ENCODE data around the gene GPR55. TPM values are rescaled to one million over a fixed set of nuclear protein-coding genes. Genes with fewer than 3 reads are reported as not detected.

The GPR55 gene
- total RNA-seq, 2 donors from 2014 or later, result 2.6 to 7.5 TPM

DNA sequence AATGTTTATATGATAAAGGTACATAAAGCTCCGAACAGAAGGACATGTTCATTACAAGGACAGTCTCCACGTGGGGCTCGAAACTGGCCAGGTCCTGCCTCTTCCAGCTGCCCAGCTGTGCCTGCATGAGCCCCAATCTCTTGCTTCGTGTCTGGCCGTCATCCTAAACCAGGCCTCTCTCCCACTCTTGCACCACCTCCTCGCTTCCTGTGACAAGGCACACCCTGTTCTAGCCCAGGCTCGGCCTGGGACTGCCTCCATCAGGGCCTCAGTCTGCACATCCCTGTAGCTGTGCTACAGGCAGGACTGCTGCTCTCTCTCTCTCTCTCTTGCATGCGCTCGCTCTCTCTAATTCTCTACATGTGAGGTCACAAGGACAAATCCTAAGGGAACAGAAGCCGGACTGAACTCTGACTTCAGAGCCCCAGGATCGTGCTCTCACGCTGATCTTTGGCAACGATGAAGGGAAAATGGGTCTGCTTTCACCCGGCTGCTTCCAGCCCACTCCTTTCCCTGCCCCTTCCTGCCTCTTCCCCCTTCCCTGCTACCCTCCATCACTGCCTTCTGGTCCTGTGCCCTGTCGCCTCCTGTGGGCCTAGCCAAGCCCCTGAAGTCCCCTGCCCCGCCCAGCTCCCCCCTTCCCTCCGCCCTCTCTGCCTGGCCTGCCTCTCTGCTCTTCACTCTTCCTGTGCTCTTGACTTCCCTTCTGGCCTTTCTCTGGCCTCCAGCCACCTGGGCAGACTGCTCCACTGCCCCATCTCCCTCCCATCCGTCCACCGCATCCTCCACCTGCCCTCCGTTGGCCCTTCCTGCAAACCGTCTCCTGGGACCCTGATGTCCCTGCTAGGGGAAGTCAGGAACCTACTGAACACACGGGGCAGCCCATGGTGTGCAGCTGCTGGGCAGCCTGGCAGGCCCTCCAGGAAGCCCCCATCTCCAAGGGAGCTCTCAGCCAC, 7.8 kb upstream of the GPR55 start:
- peaks cover 1% of the 10 kb centered on the region for H3K27me3 Mint-ChIP-seq (ENCODE audit: insufficient read depth)
- peaks cover 4% of the 10 kb centered on the region for H3K36me3 Mint-ChIP-seq (ENCODE audit: low read depth)
- H3K9ac ChIP-seq (ENCODE audit: extremely low read depth, low read length, poor library complexity, severe bottlenecking), result no peak overlapping the region
- H3K9me3 ChIP-seq (ENCODE audit: control insufficient read depth, low read length), result peaks cover 17% of the 10 kb centered on the region
- no peak overlapping the region for H3K4me3 ChIP-seq (ENCODE audit: low read length)
- WGBS, 2 experiments (ENCODE audit: insufficient coverage in 1 of 2, insufficient read length in 1 of 2), result 88 to 93% methylated on average over 13 to 22 of the region's 22 CpGs
- no peak overlapping the region for H3K4me3 Mint-ChIP-seq
- TF ChIP-seq, protein P1, sequence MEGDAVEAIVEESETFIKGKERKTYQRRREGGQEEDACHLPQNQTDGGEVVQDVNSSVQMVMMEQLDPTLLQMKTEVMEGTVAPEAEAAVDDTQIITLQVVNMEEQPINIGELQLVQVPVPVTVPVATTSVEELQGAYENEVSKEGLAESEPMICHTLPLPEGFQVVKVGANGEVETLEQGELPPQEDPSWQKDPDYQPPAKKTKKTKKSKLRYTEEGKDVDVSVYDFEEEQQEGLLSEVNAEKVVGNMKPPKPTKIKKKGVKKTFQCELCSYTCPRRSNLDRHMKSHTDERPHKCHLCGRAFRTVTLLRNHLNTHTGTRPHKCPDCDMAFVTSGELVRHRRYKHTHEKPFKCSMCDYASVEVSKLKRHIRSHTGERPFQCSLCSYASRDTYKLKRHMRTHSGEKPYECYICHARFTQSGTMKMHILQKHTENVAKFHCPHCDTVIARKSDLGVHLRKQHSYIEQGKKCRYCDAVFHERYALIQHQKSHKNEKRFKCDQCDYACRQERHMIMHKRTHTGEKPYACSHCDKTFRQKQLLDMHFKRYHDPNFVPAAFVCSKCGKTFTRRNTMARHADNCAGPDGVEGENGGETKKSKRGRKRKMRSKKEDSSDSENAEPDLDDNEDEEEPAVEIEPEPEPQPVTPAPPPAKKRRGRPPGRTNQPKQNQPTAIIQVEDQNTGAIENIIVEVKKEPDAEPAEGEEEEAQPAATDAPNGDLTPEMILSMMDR (conservative IDR thresholded peaks at IDR 0.05), result no peak
- peaks cover 23% of the 10 kb centered on the region for H3K9me3 Mint-ChIP-seq
- no peak overlapping the region for H3K27ac Mint-ChIP-seq
- no peaks in the 10 kb centered on the region for H3K4me1 ChIP-seq (ENCODE audit: control insufficient read depth, insufficient read depth, low read length)
- DNase-seq, result peak; percentile 71
- H3K4me1 Mint-ChIP-seq, result peaks cover 4% of the 10 kb centered on the region
- no peak overlapping the region for H3K27ac ChIP-seq (ENCODE audit: low read depth, low read length)
- no peaks in the 10 kb centered on the region for H3K36me3 ChIP-seq (ENCODE audit: control insufficient read depth, insufficient read depth, low read length)
- no peaks in the 10 kb centered on the region for H3K27me3 ChIP-seq (ENCODE audit: control insufficient read depth, insufficient read depth, low read length, poor library complexity, severe bottlenecking)

DNA sequence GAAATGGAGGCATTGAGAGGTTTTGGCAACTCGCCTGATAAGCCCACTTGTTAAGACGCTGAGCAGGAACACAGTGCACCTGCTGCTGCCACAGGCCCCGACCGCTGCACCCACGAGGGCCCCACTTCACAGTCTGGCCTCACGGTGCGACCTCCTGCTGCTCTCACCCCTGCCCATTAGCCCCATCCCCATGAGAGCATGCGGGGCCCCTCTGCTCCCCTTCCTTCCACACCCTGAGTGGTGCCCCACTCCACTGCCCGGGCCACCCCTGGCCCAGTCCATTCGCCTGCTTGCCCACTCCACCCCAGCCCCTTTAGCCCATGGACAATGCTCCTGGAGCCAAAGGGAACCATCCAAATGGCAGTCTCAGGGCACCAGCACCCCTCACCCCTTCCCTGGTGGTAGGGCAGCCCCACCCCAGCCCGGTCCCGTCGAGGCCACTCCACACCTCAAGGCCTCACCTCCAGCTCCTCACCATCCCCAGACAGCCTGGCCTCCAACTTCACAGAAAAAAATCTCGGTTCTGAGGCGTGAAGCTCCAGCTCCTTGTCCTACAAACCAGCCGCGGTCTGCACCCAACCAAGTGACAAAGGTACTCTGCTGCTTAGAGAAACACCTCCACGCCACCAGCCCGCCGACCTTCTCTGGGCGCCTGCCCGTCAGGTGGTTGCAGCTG, 6.7 kb upstream of the GPR55 start:
- Histone ChIP-seq H3K27ac (ENCODE audit: low read depth, low read length) (no peak overlapping the region), H3K9ac (ENCODE audit: extremely low read depth, low read length, poor library complexity, severe bottlenecking) (no peak overlapping the region), H3K27me3 (ENCODE audit: control insufficient read depth, insufficient read depth, low read length, poor library complexity, severe bottlenecking) (no peaks in the 10 kb centered on the region), H3K36me3 (ENCODE audit: control insufficient read depth, insufficient read depth, low read length) (no peaks in the 10 kb centered on the region), H3K4me3 (ENCODE audit: low read length) (no peak overlapping the region), H3K4me1 (ENCODE audit: control insufficient read depth, insufficient read depth, low read length) (no peaks in the 10 kb centered on the region), H3K9me3 (ENCODE audit: control insufficient read depth, low read length) (peaks cover 6% of the 10 kb centered on the region)
- H3K9me3 Mint-ChIP-seq, result peaks cover 13% of the 10 kb centered on the region
- H3K4me1 Mint-ChIP-seq, result peaks cover 4% of the 10 kb centered on the region
- peaks cover 1% of the 10 kb centered on the region for H3K27me3 Mint-ChIP-seq (ENCODE audit: insufficient read depth)
- peak; percentile 38 for DNase-seq
- no peak overlapping the region for H3K27ac Mint-ChIP-seq
- no peaks in the 10 kb centered on the region for H3K36me3 Mint-ChIP-seq (ENCODE audit: low read depth)
- H3K4me3 Mint-ChIP-seq, result no peak overlapping the region
- TF ChIP-seq, protein P1 (conservative IDR thresholded peaks at IDR 0.05), result no peak
- WGBS, 2 experiments (ENCODE audit: insufficient coverage in 1 of 2, insufficient read length in 1 of 2), result 89 to 90% methylated on average over 4 to 22 of the region's 22 CpGs

DNA sequence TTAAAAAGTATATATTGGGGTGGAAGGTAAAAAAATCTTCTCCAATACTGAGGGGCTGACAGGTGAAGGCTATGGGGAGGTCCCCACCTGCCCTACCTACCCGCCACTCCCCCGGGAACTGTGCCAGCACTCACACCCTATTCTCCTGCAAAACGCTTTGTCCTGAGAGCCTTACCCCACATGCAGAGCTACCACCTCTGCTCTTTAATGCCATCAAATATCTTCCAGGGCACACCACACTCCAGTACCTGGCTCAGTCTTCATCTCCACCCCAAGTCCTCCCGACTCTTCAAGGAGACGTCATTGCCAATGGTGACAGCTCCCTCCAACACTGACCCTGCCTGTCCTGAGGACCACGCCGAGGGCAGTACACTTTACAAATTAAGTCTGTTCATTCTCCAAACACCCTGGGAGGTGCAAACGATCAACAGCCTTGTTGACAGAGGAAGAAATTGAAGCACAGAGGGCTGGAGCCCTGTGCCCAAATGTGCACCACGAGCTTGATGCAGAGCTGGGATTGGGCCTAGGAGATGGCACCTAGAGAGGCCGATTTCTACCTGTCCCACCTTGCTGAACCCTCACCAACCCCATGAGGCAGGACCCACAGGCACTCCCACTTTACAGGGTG, 6.0 kb upstream of the GPR55 start:
- Histone ChIP-seq H3K4me1 (ENCODE audit: control insufficient read depth, insufficient read depth, low read length) (no peaks in the 10 kb centered on the region), H3K9me3 (ENCODE audit: control insufficient read depth, low read length) (no peaks in the 10 kb centered on the region), H3K27ac (ENCODE audit: low read depth, low read length) (no peak overlapping the region), H3K36me3 (ENCODE audit: control insufficient read depth, insufficient read depth, low read length) (no peaks in the 10 kb centered on the region), H3K27me3 (ENCODE audit: control insufficient read depth, insufficient read depth, low read length, poor library complexity, severe bottlenecking) (no peaks in the 10 kb centered on the region), H3K4me3 (ENCODE audit: low read length) (no peak overlapping the region), H3K9ac (ENCODE audit: extremely low read depth, low read length, poor library complexity, severe bottlenecking) (no peak overlapping the region)
- peaks cover 6% of the 10 kb centered on the region for H3K9me3 Mint-ChIP-seq
- TF ChIP-seq, protein P1 (conservative IDR thresholded peaks at IDR 0.05), result no peak
- no peak overlapping the region for H3K4me3 Mint-ChIP-seq
- H3K36me3 Mint-ChIP-seq (ENCODE audit: low read depth), result no peaks in the 10 kb centered on the region
- H3K4me1 Mint-ChIP-seq, result peaks cover 4% of the 10 kb centered on the region
- H3K27ac Mint-ChIP-seq, result no peak overlapping the region
- peak; percentile 28 for DNase-seq
- 92% methylated on average over 4 to 10 of the region's 10 CpGs for WGBS, 2 experiments (ENCODE audit: insufficient coverage in 1 of 2, insufficient read length in 1 of 2)
- H3K27me3 Mint-ChIP-seq (ENCODE audit: insufficient read depth), result no peaks in the 10 kb centered on the region

Data from endodermal cell (in vitro differentiated cells).